Endothelial cell of umbilical vein (primary cell): ENCODE data around the gene ARHGEF39. TPM values are rescaled to one million over a fixed set of nuclear protein-coding genes. Genes with fewer than 3 reads are reported as not detected.

ENCODE experiments used
- BruUV-seq: library from RNA; stranded (reverse); fragments of 400-500 nt; replicated peaks from 2 replicates; lab custom pipeline; 2021; lab: Mats Ljungman, UMichigan
- CTCF ChIA-PET: fragments of 300-600, 350-600 bp; sonication (Branson Sonifier 250); formaldehyde crosslinking; loops from one replicate; lab custom pipeline; 2021; ENCODE audit warnings: antibody characterized with exemption, inconsistent platforms; lab: Charles Lee
- POLR2A ChIA-PET: fragments of 300-600, 350-600 bp; sonication (Branson Sonifier 250); formaldehyde crosslinking; loops from one replicate; lab custom pipeline; 2021; ENCODE audit warnings: antibody characterized with exemption, inconsistent platforms; lab: Charles Lee
- DNase-seq: peaks from one replicate; pipeline ENCODE4 v3.0.0-alpha.2; 2011; ENCODE audit warnings: low read depth, low spot score
- FAIRE-seq: peaks from 2 replicates; lab custom pipeline; 2011; peaks lifted over from hg19 to GRCh38; lab: Jason Lieb, UNC
- H2AFZ ChIP-seq: 2 replicates; pipeline ENCODE4 v1.6.0; 2012; ENCODE audit warnings: low read depth, low read length, control low read depth, inconsistent platforms
- H3K27ac ChIP-seq: 2 replicates; pipeline ENCODE4 v1.5.1; 2011; ENCODE audit warnings: low read depth, mild to moderate bottlenecking, control low read depth, low read length, moderate library complexity; ENCODE audit not compliant: insufficient read depth
- H3K27me3 ChIP-seq, 2 experiments: 2 replicates each; pipeline versions ENCODE4 v1.6.0 to v1.6.1; 2011; ENCODE audit warnings: low read length in 2 of 2, mixed read lengths in 1 of 2; ENCODE audit not compliant: control insufficient read depth in 2 of 2, insufficient read depth in 2 of 2
- H3K36me3 ChIP-seq, 2 experiments: 2 replicates in 1 of 2; 3 replicates in 1 of 2; pipeline ENCODE4 v1.5.1; 2011; ENCODE audit warnings: low read length in 2 of 2, mild to moderate bottlenecking in 1 of 2, moderate library complexity in 1 of 2; ENCODE audit not compliant: control insufficient read depth in 2 of 2, insufficient read depth in 2 of 2; ENCODE audit errors: extremely low read depth in 1 of 2
- H3K4me1 ChIP-seq: 3 replicates; pipeline ENCODE4 v1.5.1; 2011; ENCODE audit warnings: mild to moderate bottlenecking, low read length; ENCODE audit not compliant: control insufficient read depth, insufficient read depth; ENCODE audit errors: extremely low read depth
- H3K4me2 ChIP-seq: 2 replicates; pipeline ENCODE4 v1.6.1; 2011; ENCODE audit warnings: low read length, control low read depth, mixed read lengths; ENCODE audit not compliant: insufficient read depth
- H3K4me3 ChIP-seq, 3 experiments: fragments of 200-600 bp in 1 of 3; sonication (generic), shearing (Covaris generic) in 1 of 3; replicated peaks in 1 of 3; 2 replicates each; pipeline ENCODE4 v1.5.1; 2011 to 2016; ENCODE audit warnings: control low read depth in 3 of 3, low read length in 3 of 3, mild to moderate bottlenecking in 2 of 3, inconsistent platforms in 1 of 3, low read depth in 1 of 3, moderate library complexity in 1 of 3; ENCODE audit not compliant: insufficient read depth in 1 of 3
- H3K79me2 ChIP-seq: 2 replicates; pipeline ENCODE4 v1.6.0; 2012; ENCODE audit warnings: low read length, inconsistent platforms; ENCODE audit not compliant: control insufficient read depth, insufficient read depth
- H3K9ac ChIP-seq: replicated peaks from 2 replicates; pipeline ENCODE3; 2011; ENCODE audit warnings: low read length, control low read depth; ENCODE audit not compliant: insufficient read depth; ENCODE audit errors: extremely low read depth
- H3K9me1 ChIP-seq: replicated peaks from 3 replicates; pipeline ENCODE4 v1.6.0; 2011; ENCODE audit warnings: mild to moderate bottlenecking, low read length; ENCODE audit not compliant: control insufficient read depth, insufficient read depth; ENCODE audit errors: extremely low read depth
- H3K9me3 ChIP-seq: replicated peaks from 2 replicates; pipeline ENCODE4 v1.5.1; 2012; ENCODE audit warnings: low read length, inconsistent platforms; ENCODE audit not compliant: control insufficient read depth, insufficient read depth
- H4K20me1 ChIP-seq: replicated peaks from 2 replicates; pipeline ENCODE3; 2011; ENCODE audit warnings: mild to moderate bottlenecking, low read length; ENCODE audit not compliant: control insufficient read depth, insufficient read depth; ENCODE audit errors: extremely low read depth
- CTCF ChIP-seq, 2 donors: IDR thresholded peaks; 1 replicate in 1 of 2; 2 replicates in 1 of 2; pipeline ENCODE4 v1.5.1; 2011; ENCODE audit warnings: low read length in 2 of 2, mild to moderate bottlenecking in 2 of 2, moderate library complexity in 2 of 2, control low read depth in 1 of 2, inconsistent platforms in 1 of 2, low read depth in 1 of 2; ENCODE audit not compliant: insufficient read depth in 1 of 2; ENCODE audit errors: extremely low read depth in 1 of 2
- EZH2 ChIP-seq: IDR thresholded peaks from 2 replicates; pipeline ENCODE4 v1.6.1; 2012; ENCODE audit warnings: borderline replicate concordance, low read depth, mild to moderate bottlenecking, moderate library complexity, low read length, inconsistent platforms; ENCODE audit not compliant: severe bottlenecking
- FOS ChIP-seq: IDR thresholded peaks from 2 replicates; pipeline ENCODE4 v1.6.1; 2011; ENCODE audit warnings: mild to moderate bottlenecking, low read length, moderate library complexity, borderline replicate concordance; ENCODE audit not compliant: insufficient read depth
- GATA2 ChIP-seq: IDR thresholded peaks from 2 replicates; pipeline ENCODE4 v1.7.0; 2011; ENCODE audit warnings: low read depth, mild to moderate bottlenecking, moderate library complexity, mixed read lengths, low read length; ENCODE audit not compliant: insufficient read length, insufficient read depth
- JUN ChIP-seq: IDR thresholded peaks from 2 replicates; pipeline ENCODE4 v1.6.1; 2011; ENCODE audit warnings: borderline replicate concordance, low read depth; ENCODE audit not compliant: insufficient read length, insufficient read depth
- MAX ChIP-seq: IDR thresholded peaks from 2 replicates; pipeline ENCODE4 v1.6.1; 2011; ENCODE audit not compliant: insufficient read depth, insufficient read length
- MYC ChIP-seq: IDR thresholded peaks from one replicate; pipeline ENCODE4 v1.6.1; 2011; ENCODE audit warnings: mild to moderate bottlenecking, low read depth, low read length
- POLR2A ChIP-seq: IDR thresholded peaks from 2 replicates; pipeline ENCODE4 v1.6.1; 2012; ENCODE audit warnings: low read depth, mild to moderate bottlenecking, control low read depth, low read length
- POLR2AphosphoS5 ChIP-seq: IDR thresholded peaks from 2 replicates; pipeline ENCODE4 v1.6.1; 2012; ENCODE audit warnings: low read depth, mild to moderate bottlenecking, control low read depth, low read length, moderate library complexity; ENCODE audit not compliant: insufficient read depth
- dilution Hi-C: fragments of 300-500 bp; cut with MboI; formaldehyde crosslinking; loops from one replicate; pipeline ENCODE4 v1.15.0; 2019; ENCODE audit warnings: low sequenced_read_pairs; ENCODE audit not compliant: extremely low pct_ligation_motif_present
- intact Hi-C: fragments of 100-400 bp; cut with micrococcal nuclease; formaldehyde crosslinking; loops from one replicate; pipeline ENCODE4 v1.10.0; 2022
- polyA plus RNA-seq, 4 experiments: library from polyadenylated mRNA; depleted of rRNA in 3 of 4; stranded (reverse) in 3 of 4; unstranded in 1 of 4; fragments of >200 nt; gene quantifications; 2 replicates each; pipeline versions ENCODE4 v1.2.1 to v1.2.3, GENCODE V29; 2011 to 2012; ENCODE audit warnings: missing spikeins in 1 of 4
- total RNA-seq: library from RNA; stranded (reverse); gene quantifications from 2 replicates; pipeline ENCODE4 v1.2.3, GENCODE V29; 2021

The ARHGEF39 gene
- total and polyA plus RNA-seq, 2 donors (not counting 3 experiments of a cell fraction or from before 2014, with no cell fraction given), result 4.7 to 6.5 TPM

- H4K20me1 ChIP-seq, result no peaks in the 10 kb centered on the region
- peaks cover 8 to 26% of the 10 kb centered on the region in 2 experiments for H3K36me3 ChIP-seq
- POLR2A ChIA-PET, result no interaction called here
These were observed 17.7 kb upstream of the ARHGEF39 start for GRCh38 chr9:35682520-35683315.

More at GRCh38 chr9:35682520-35683315, 17.7 kb upstream of the ARHGEF39 start:
- dilution Hi-C loops, result no loop called here
- CTCF ChIA-PET, result interaction anchor here (4.1 kb wide), 1 partner anchor 14 kb away, joined by 26 read pairs; no protein-coding TSS in a partner anchor
- no peak overlapping the region for H3K4me3 ChIP-seq
- no peak overlapping the region for H3K9ac ChIP-seq
- H3K9me3 ChIP-seq, result no peaks in the 10 kb centered on the region
- no peak for FAIRE-seq
- no peaks in the 10 kb centered on the region for H3K9me1 ChIP-seq
- no peak for TF ChIP-seq MYC
- TF ChIP-seq GATA2, result no peak
- no peak for TF ChIP-seq EZH2
- TF ChIP-seq CTCF (IDR thresholded peaks at IDR 0.05; ENCODE audit: extremely low read depth in 1 of 2, insufficient read depth in 1 of 2, low read depth in 1 of 2, low read length in 2 of 2), result no peak
- no peak for TF ChIP-seq POLR2A
- TF ChIP-seq FOS, result no peak
- no peak for TF ChIP-seq JUN
- TF ChIP-seq POLR2AphosphoS5, result no peak
- TF ChIP-seq MAX, result no peak
- no TSS peak for BruUV-seq
- H3K4me2 ChIP-seq, result no peak overlapping the region
- no peak overlapping the region for H2AFZ ChIP-seq
- H3K27ac ChIP-seq, result no peak overlapping the region
- H3K79me2 ChIP-seq, result peaks cover 13% of the 10 kb centered on the region
- intact Hi-C loops, result no loop called here
- no peaks in the 10 kb centered on the region for H3K27me3 ChIP-seq
- no peak for DNase-seq
- peaks cover 2% of the 10 kb centered on the region for H3K4me1 ChIP-seq
